SHP77 treated with DMSO at 0.1 percent for 48 hours (cell line): ENCODE results near the gene RIMS4.
"Not testable (repeated sequence)": the region's sequence is repeated elsewhere in the genome, so short reads cannot be mapped to it uniquely, and the experiment has no call there.

Experiments
- DNase-seq: peaks from one replicate; lab custom pipeline; 2025; lab: John Stamatoyannopoulos, UW

Gene RIMS4

GRCh38 chr20:44830523-44830922 is 20.2 kb upstream of the RIMS4 start:
- DNase-seq: no peak

- no peak for DNase-seq
Observed at GRCh38 chr20:44829688-44830087, 19.3 kb upstream of the RIMS4 start.

- no peak for DNase-seq
Observed at GRCh38 chr20:44828640-44829039, 18.3 kb upstream of the RIMS4 start.

- DNase-seq: no peak
Observed at GRCh38 chr20:44827401-44827800, 17.1 kb upstream of the RIMS4 start.

GRCh38 chr20:44821576-44821975 is 11.2 kb upstream of the RIMS4 start:
- DNase-seq: not testable (repeated sequence)

- no peak for DNase-seq
Observed at GRCh38 chr20:44819936-44820335, 9.6 kb upstream of the RIMS4 start.

- no peak for DNase-seq
Observed at GRCh38 chr20:44817143-44817910, 7.0 kb upstream of the RIMS4 start.

- no peak for DNase-seq
Observed at GRCh38 chr20:44814937-44815336, 4.6 kb upstream of the RIMS4 start.

GRCh38 chr20:44811150-44811685 is 872 bp upstream of the RIMS4 start:
- no peak for DNase-seq

- no peak for DNase-seq
Observed at GRCh38 chr20:44810061-44810390, 320 bp downstream of the RIMS4 start.

GRCh38 chr20:44809380-44810060 is 826 bp downstream of the RIMS4 start:
- DNase-seq: no peak

- no peak for DNase-seq
Observed at GRCh38 chr20:44807684-44808056, 2.7 kb downstream of the RIMS4 start.

- DNase-seq: no peak
Observed at GRCh38 chr20:44807051-44807683, 3.2 kb downstream of the RIMS4 start.

GRCh38 chr20:44805979-44806620 is 4.2 kb downstream of the RIMS4 start:
- DNase-seq: no peak

GRCh38 chr20:44805335-44805978 is 4.9 kb downstream of the RIMS4 start:
- DNase-seq: no peak

- no peak for DNase-seq
Observed at GRCh38 chr20:44803383-44803941, 6.9 kb downstream of the RIMS4 start.

- DNase-seq: no peak
Observed at GRCh38 chr20:44802702-44803101, 7.6 kb downstream of the RIMS4 start.

- DNase-seq: no peak
Observed at GRCh38 chr20:44800391-44801046, 9.8 kb downstream of the RIMS4 start.

- no peak for DNase-seq
Observed at GRCh38 chr20:44799691-44800090, 10.7 kb downstream of the RIMS4 start.

- no peak for DNase-seq
Observed at GRCh38 chr20:44796758-44797457, 13.4 kb downstream of the RIMS4 start.

- no peak for DNase-seq
Observed at GRCh38 chr20:44796311-44796710, 14.0 kb downstream of the RIMS4 start.
